ENCODE data around the gene SDC4.
A peak's percentile ranks its signal among the peaks of the same experiment; 100 is the strongest.

Gene SDC4

GRCh38 chr20:45303586-45304463, 44.4 kb downstream of the SDC4 start:
- POLR2A ChIA-PET = no interaction called here
- no peak for DNase-seq (ENCODE audit: extremely low spot score)

GRCh38 chr20:45301824-45302271, 46.4 kb downstream of the SDC4 start:
- ChIA-PET CTCF (interaction anchor here (1.4 to 7.2 kb wide), 8 partner anchors 9 to 469 kb away, joined by 3 to 110 read pairs (median 8); no protein-coding TSS in a partner anchor), POLR2A (no interaction called here)
- TF ChIP-seq, protein P1, sequence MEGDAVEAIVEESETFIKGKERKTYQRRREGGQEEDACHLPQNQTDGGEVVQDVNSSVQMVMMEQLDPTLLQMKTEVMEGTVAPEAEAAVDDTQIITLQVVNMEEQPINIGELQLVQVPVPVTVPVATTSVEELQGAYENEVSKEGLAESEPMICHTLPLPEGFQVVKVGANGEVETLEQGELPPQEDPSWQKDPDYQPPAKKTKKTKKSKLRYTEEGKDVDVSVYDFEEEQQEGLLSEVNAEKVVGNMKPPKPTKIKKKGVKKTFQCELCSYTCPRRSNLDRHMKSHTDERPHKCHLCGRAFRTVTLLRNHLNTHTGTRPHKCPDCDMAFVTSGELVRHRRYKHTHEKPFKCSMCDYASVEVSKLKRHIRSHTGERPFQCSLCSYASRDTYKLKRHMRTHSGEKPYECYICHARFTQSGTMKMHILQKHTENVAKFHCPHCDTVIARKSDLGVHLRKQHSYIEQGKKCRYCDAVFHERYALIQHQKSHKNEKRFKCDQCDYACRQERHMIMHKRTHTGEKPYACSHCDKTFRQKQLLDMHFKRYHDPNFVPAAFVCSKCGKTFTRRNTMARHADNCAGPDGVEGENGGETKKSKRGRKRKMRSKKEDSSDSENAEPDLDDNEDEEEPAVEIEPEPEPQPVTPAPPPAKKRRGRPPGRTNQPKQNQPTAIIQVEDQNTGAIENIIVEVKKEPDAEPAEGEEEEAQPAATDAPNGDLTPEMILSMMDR (IDR thresholded peaks at IDR 0.05; ENCODE audit: control extremely low read depth, extremely low read depth, low read depth, missing control alignments) = no peak
- DNase-seq (ENCODE audit: extremely low spot score) = no peak

More at GRCh38 chr20:45303586-45304463, 44.4 kb downstream of the SDC4 start:
- TF ChIP-seq, protein P1 (IDR thresholded peaks at IDR 0.05; ENCODE audit: control extremely low read depth, extremely low read depth, low read depth, missing control alignments) = no peak
- CTCF ChIA-PET = interaction anchor here (0.6 to 7.2 kb wide), 4 partner anchors 11 to 133 kb away, joined by 3 to 110 read pairs (median 18); no protein-coding TSS in a partner anchor

GRCh38 chr20:45300961-45301360, 47.3 kb downstream of the SDC4 start:
- POLR2A ChIA-PET = no interaction called here
- TF ChIP-seq, protein P1 (IDR thresholded peaks at IDR 0.05; ENCODE audit: control extremely low read depth, extremely low read depth, low read depth, missing control alignments) = peak; percentile 41
- DNase-seq (ENCODE audit: extremely low spot score) = peak; percentile 48

DNA sequence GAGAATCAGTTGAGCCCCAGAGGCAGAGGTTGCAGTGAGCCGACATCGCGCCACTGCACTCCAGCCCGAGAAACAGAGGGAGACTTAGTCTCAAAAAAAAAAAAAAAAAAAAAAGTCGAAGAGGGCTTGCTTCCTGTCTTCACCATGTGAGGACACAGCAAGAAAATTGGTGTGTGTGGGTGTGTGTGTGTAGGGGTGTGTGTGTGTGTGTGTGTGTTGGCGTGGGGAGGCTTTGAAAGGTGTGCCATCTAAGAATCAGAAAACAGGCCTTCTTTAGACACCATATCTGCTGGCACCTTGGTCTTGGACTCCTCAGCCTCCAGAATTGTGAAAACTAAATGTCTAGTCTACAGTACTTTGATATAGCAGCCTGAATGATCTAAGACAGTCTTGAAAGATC, 48.4 kb downstream of the SDC4 start:
- DNase-seq (ENCODE audit: extremely low spot score) = no peak
- ChIA-PET CTCF (interaction anchor here (4.4 to 7.2 kb wide), 2 partner anchors 7 to 18 kb away, joined by 32 to 110 read pairs; no protein-coding TSS in a partner anchor), POLR2A (no interaction called here)
- TF ChIP-seq, protein P1 (IDR thresholded peaks at IDR 0.05; ENCODE audit: control extremely low read depth, extremely low read depth, low read depth, missing control alignments) = no peak

More at GRCh38 chr20:45300961-45301360, 47.3 kb downstream of the SDC4 start:
- CTCF ChIA-PET = interaction anchor here (1.0 to 7.2 kb wide), 9 partner anchors 8 to 470 kb away, joined by 3 to 110 read pairs (median 6); no protein-coding TSS in a partner anchor

- no peak for DNase-seq (ENCODE audit: extremely low spot score)
- TF ChIP-seq, protein P1 (IDR thresholded peaks at IDR 0.05; ENCODE audit: control extremely low read depth, extremely low read depth, low read depth, missing control alignments) = no peak
- POLR2A ChIA-PET = no interaction called here
- CTCF ChIA-PET = interaction anchor here (0.8 to 1.5 kb wide), 3 partner anchors 8 to 139 kb away, joined by 3 read pairs; no protein-coding TSS in a partner anchor
These were observed 50.3 kb downstream of the SDC4 start for GRCh38 chr20:45297786-45298497.

- CTCF ChIA-PET = interaction anchor here (0.8 to 8.0 kb wide), 36 partner anchors 8 to 548 kb away, joined by 3 to 110 read pairs (median 6); partner anchors contain the start of genes KCNS1, SEMG2, SYS1 and WFDC2
- TF ChIP-seq, protein P1 (IDR thresholded peaks at IDR 0.05; ENCODE audit: control extremely low read depth, extremely low read depth, low read depth, missing control alignments) = no peak
- no peak for DNase-seq (ENCODE audit: extremely low spot score)
- POLR2A ChIA-PET = no interaction called here
These were observed 53.6 kb downstream of the SDC4 start for GRCh38 chr20:45294659-45295058.

Measured in GM10248 (cell line).